RPMI8226 (cell line): ENCODE results near the gene RUNDC3A.
A peak's percentile ranks its signal among the peaks of the same experiment; 100 is the strongest.
"Not testable (repeated sequence)": the region's sequence is repeated elsewhere in the genome, so short reads cannot be mapped to it uniquely, and the experiment has no call there.

Source experiments
- DNase-seq: peaks from one replicate; pipeline ENCODE4 v3.0.0-alpha.2; 2015

RUNDC3A gene

GRCh38 chr17:44361292-44362260 is 53.2 kb downstream of the RUNDC3A start:
- no peak for DNase-seq

- no peak for DNase-seq
These were observed 54.1 kb downstream of the RUNDC3A start for GRCh38 chr17:44362459-44362948.

DNA sequence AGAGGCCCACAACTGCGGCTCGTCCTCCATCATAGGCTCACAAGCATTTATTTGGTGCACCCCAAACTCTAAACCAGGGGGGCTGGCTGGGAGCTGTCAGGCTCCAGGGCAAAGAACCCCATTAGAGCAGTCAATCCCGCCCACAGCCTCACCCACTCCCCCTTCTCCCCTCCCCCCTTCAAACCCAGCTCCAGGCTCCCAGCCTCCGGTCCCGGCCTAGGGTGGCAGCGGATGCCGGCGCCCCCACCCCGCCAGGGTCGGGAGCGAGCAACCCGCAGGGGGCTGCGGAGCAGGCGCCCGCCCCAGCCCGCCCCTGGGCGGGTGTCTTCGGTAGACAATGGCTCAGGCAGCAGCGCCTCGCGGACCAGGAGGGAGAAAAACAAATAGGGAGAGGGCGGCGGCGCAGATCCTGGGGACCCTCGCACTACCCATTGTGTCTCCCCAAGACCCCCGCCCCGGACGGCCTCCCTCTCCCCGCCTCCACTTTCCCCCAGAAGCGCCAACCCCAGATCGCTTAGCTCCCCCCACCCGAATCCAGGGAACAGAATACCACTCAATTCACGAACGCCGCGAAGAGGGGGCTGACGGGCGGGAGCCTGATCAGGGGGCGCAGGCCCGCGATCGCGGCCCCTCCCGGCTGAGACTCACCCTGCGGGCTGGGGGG is 54.7 kb downstream of the RUNDC3A start:
- DNase-seq, result peak; percentile 40

- DNase-seq, result peak; percentile 80
These were observed 55.3 kb downstream of the RUNDC3A start, which contains the start of gene FAM171A2 for GRCh38 chr17:44363613-44364159. Gene FAM171A2, minus strand, starts transcription at chr17:44363853. Its CDS starts 139 bp downstream, at chr17:44363714.

GRCh38 chr17:44365051-44365450 is 56.6 kb downstream of the RUNDC3A start:
- DNase-seq, result not testable (repeated sequence)

DNA sequence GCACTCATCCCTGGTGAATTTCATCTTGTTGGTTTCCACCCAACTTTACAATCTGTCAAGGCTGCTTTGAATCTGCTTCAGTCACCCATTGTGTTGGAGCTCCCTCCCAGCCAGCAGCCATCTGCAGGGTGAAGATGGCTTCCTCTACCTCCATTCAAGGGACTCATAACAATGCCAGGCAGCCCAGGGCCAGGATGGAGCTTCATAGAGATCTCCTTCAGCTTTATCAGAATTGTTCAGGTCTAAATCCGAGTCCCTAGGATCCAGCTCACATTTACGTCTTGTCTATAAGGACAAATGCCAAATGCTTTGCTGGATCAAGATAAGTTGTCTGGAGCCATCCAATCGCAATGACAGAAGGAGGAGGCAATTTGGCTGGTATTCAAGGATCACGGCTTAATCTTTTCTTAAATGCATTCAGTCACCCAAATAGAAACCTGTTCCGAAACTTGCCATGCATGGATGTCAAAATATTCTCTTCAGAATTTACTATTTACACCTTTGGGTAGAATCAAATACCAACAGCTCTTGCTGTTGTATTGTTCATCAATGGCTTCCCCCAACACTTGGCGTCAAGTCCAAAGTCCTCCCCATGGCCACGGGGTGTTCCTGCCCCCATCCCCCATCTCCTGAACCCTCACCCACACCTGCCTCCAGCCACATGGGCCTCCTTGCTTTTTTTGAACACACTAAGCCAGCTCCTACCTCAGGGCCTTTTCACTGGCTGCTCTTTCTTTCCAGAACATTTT is 59.0 kb downstream of the RUNDC3A start:
- DNase-seq, result no peak
